HG03159 (cell line): ENCODE measurements around the gene IFITM2.
"Not testable (repeated sequence)": the region's sequence is repeated elsewhere in the genome, so short reads cannot be mapped to it uniquely, and the experiment has no call there.

Source experiments
- ATAC-seq: cut with Tn5 transposase; IDR thresholded peaks from one replicate; pipeline ENCODE4 v1.9.1; 2021; ENCODE audit warnings: mild to moderate bottlenecking, moderate library complexity; ENCODE audit not compliant: unreplicated experiment

The IFITM2 gene

GRCh38 chr11:324593-325517 lies 17.2 kb downstream of the IFITM2 start:
- ATAC-seq, result not testable (repeated sequence)

- ATAC-seq, result no peak
Measured at GRCh38 chr11:325796-326591, 18.4 kb downstream of the IFITM2 start.

GRCh38 chr11:326592-326841 lies 18.9 kb downstream of the IFITM2 start:
- no peak for ATAC-seq

GRCh38 chr11:326842-327580 lies 19.4 kb downstream of the IFITM2 start:
- peak; percentile 75 for ATAC-seq

GRCh38 chr11:327581-327923 lies 19.9 kb downstream of the IFITM2 start:
- ATAC-seq, result no peak

GRCh38 chr11:328012-328411 lies 20.4 kb downstream of the IFITM2 start:
- ATAC-seq, result no peak

- ATAC-seq, result not testable (repeated sequence)
Measured at GRCh38 chr11:328516-329100, 21.0 kb downstream of the IFITM2 start.

GRCh38 chr11:329886-330253 lies 22.3 kb downstream of the IFITM2 start:
- ATAC-seq, result no peak

GRCh38 chr11:330307-330693 lies 22.7 kb downstream of the IFITM2 start:
- no peak for ATAC-seq

GRCh38 chr11:330694-331357 lies 23.2 kb downstream of the IFITM2 start:
- no peak for ATAC-seq

- no peak for ATAC-seq
Measured at GRCh38 chr11:331358-332060, 23.9 kb downstream of the IFITM2 start.

- no peak for ATAC-seq
Measured at GRCh38 chr11:332651-333480, 25.2 kb downstream of the IFITM2 start.

GRCh38 chr11:333616-334263 lies 26.1 kb downstream of the IFITM2 start:
- not testable (repeated sequence) for ATAC-seq

- no peak for ATAC-seq
Measured at GRCh38 chr11:334264-334994, 26.8 kb downstream of the IFITM2 start.

- no peak for ATAC-seq
Measured at GRCh38 chr11:335779-336658, 28.4 kb downstream of the IFITM2 start.

- no peak for ATAC-seq
Measured at GRCh38 chr11:336659-337198, 29.1 kb downstream of the IFITM2 start.

GRCh38 chr11:337711-338110 lies 30.1 kb downstream of the IFITM2 start:
- ATAC-seq, result no peak
